Colonic mucosa (tissue), 4 donors: ENCODE measurements around the gene COMMD8. TPM values are rescaled to one million over a fixed set of nuclear protein-coding genes. Genes with fewer than 3 reads are reported as not detected.

Experiments
- DNase-seq: peaks from one replicate; pipeline ENCODE4 v3.0.0-alpha.2; 2020
- H3K27ac ChIP-seq: fragments of 200-600 bp; one replicate; pipeline ENCODE4 v1.8.0; 2021
- H3K27me3 ChIP-seq: fragments of 200-600 bp; one replicate; pipeline ENCODE4 v1.8.0; 2021
- H3K36me3 ChIP-seq: fragments of 200-600 bp; one replicate; pipeline ENCODE4 v1.8.0; 2021
- H3K4me1 ChIP-seq: fragments of 200-600 bp; one replicate; pipeline ENCODE4 v1.8.0; 2021; ENCODE audit warnings: mild to moderate bottlenecking
- H3K4me3 ChIP-seq: fragments of 200-600 bp; one replicate; pipeline ENCODE4 v1.8.0; 2021
- H3K9ac ChIP-seq, 2 donors: one replicate each; pipeline ENCODE4 v1.7.0; 2013; ENCODE audit warnings: control low read depth in 2 of 2, low read depth in 2 of 2, low read length in 2 of 2
- H3K9me3 ChIP-seq: fragments of 200-600 bp; one replicate; pipeline ENCODE4 v1.8.0; 2021
- intact Hi-C: fragments of 100-400 bp; cut with DNase I; formaldehyde crosslinking; loops from one replicate; pipeline ENCODE4 v1.14.1; 2022
- total RNA-seq, 2 donors: library from RNA; stranded (reverse); fragmentation: NEBNext Ultra II Directional in 1 of 2; extraction: Animal tissue kit (Norgen Biotek cat#: 25700) in 1 of 2; gene quantifications; one replicate each; pipeline ENCODE4 v1.2.1, GENCODE V29; 2021
- TF ChIP-seq, protein P1 (sequence below): fragments of 200-600 bp; IDR thresholded peaks from one replicate; pipeline ENCODE4 v1.8.0; 2022; ENCODE audit warnings: antibody characterized with exemption, mild to moderate bottlenecking
- donor health status: healthy.
- donor health status: DM: no; HTN: no; CAD: no.
- donor health status: DM: no; HTN: no; CAD: no.

The COMMD8 gene
- total RNA-seq, 2 donors from 2014 or later, result 18.6 to 21.8 TPM

DNA sequence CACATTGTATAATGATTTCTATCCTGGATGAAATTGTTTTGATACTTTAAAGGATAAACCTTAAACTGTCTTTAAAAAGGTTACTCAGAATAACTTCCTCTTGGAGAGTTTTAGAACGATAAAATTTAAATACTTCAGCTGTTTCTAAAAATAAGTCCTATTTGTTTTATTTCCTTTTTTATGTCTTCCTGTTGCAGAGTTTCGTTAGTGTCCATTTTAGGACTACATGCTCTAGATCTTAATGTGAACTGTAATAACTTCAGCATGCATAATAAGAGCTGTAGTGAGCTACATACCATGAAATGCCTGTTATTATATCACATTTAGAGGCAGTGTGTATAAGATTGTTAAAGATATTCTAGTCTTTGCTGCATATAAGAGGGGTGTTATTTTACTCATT lies 36.2 kb upstream of the COMMD8 start:
- no peak overlapping the region for H3K4me3 ChIP-seq
- intact Hi-C loops, result no loop called here
- H3K27ac ChIP-seq, result no peak overlapping the region
- TF ChIP-seq, protein P1, sequence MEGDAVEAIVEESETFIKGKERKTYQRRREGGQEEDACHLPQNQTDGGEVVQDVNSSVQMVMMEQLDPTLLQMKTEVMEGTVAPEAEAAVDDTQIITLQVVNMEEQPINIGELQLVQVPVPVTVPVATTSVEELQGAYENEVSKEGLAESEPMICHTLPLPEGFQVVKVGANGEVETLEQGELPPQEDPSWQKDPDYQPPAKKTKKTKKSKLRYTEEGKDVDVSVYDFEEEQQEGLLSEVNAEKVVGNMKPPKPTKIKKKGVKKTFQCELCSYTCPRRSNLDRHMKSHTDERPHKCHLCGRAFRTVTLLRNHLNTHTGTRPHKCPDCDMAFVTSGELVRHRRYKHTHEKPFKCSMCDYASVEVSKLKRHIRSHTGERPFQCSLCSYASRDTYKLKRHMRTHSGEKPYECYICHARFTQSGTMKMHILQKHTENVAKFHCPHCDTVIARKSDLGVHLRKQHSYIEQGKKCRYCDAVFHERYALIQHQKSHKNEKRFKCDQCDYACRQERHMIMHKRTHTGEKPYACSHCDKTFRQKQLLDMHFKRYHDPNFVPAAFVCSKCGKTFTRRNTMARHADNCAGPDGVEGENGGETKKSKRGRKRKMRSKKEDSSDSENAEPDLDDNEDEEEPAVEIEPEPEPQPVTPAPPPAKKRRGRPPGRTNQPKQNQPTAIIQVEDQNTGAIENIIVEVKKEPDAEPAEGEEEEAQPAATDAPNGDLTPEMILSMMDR, result no peak
- no peaks in the 10 kb centered on the region for H3K9me3 ChIP-seq
- H3K27me3 ChIP-seq, result no peaks in the 10 kb centered on the region
- H3K9ac ChIP-seq, result no peak overlapping the region
- no peak for DNase-seq
- H3K36me3 ChIP-seq, result no peaks in the 10 kb centered on the region
- H3K4me1 ChIP-seq, result no peaks in the 10 kb centered on the region

DNA sequence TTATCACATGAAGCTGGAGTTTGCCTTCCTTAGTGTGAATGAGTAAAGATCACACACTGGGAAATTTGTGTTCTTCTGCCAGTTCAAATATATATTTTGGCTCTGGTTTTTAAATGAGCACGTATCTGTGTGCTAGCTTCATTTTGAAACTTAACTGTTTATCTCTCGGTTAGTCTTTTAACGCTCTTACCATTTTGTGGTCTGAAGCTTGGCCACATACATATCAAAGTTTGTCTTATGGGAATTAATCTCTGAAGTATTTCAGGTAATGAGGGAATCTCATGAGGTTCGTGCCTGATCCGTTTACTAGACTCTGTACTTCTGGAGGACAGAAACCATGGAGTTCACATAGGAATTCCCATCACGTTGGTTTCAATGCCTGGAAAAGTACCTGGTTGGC lies 35.4 kb upstream of the COMMD8 start:
- no peak overlapping the region for H3K9ac ChIP-seq
- H3K9me3 ChIP-seq, result no peaks in the 10 kb centered on the region
- intact Hi-C loops, result no loop called here
- no peaks in the 10 kb centered on the region for H3K27me3 ChIP-seq
- DNase-seq, result no peak
- H3K4me3 ChIP-seq, result no peak overlapping the region
- no peak overlapping the region for H3K27ac ChIP-seq
- TF ChIP-seq, protein P1, result no peak
- H3K4me1 ChIP-seq, result no peaks in the 10 kb centered on the region
- H3K36me3 ChIP-seq, result no peaks in the 10 kb centered on the region

DNA sequence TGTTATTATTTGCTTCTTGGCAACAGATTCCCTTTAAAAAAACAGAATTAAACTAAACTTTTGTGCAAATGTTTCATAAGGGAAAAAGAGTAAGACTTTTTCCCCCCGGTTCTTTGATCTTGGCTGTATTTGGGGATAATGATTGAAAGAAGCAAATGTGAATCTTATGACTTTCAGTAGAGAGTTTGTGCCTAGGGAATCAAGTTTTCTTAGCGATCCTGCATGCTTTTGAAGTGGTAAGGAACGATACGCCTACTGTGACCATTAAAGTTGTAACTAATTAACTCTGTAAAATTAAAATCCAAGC lies 30.6 kb upstream of the COMMD8 start:
- H3K36me3 ChIP-seq, result no peaks in the 10 kb centered on the region
- H3K9me3 ChIP-seq, result no peaks in the 10 kb centered on the region
- no peak overlapping the region for H3K4me3 ChIP-seq
- DNase-seq, result no peak
- H3K27me3 ChIP-seq, result no peaks in the 10 kb centered on the region
- no peak overlapping the region for H3K9ac ChIP-seq
- intact Hi-C loops, result no loop called here
- no peaks in the 10 kb centered on the region for H3K4me1 ChIP-seq
- no peak overlapping the region for H3K27ac ChIP-seq
- TF ChIP-seq, protein P1, result no peak

DNA sequence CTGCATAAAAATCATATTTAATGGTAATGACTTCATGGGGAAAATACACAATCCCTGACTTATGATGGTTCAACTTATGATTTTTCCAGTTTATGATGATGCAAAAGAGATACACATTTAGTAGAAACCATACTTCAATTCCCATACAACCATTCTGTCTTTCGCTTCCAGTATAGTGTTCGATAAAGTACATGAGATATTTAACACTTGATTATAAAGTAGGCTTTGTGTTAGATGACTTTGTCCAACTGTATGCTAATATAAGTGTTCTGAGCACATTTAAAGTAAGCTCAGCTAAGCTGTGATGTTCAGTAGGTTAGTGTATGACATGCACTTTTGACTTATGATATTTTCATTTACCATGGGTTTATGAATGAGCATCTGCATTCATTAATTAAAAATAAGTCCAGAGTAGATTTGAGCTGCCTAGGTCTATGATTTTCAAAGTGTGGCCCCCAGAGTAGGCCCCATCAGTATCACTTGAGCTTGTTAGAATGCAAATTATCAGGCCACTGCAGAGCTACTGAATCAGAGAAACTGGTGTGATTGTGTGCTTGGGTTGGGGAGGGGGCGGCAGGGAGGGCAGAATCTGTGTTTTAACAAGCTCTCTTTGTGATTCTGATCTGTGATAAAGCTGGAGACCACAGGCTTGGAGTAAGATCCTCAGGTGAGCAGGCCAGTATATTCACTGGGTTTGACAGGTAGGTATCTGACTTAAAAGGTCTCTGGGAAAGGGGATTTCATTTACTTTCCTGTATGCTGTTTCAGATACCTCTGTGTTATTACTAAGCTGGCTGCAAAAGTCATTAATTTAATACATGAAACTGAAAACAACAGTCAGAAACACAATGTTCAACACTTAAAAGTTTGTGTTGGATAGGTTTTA lies 30.0 kb upstream of the COMMD8 start:
- no peaks in the 10 kb centered on the region for H3K9me3 ChIP-seq
- intact Hi-C loops, result no loop called here
- TF ChIP-seq, protein P1, result no peak

DNA sequence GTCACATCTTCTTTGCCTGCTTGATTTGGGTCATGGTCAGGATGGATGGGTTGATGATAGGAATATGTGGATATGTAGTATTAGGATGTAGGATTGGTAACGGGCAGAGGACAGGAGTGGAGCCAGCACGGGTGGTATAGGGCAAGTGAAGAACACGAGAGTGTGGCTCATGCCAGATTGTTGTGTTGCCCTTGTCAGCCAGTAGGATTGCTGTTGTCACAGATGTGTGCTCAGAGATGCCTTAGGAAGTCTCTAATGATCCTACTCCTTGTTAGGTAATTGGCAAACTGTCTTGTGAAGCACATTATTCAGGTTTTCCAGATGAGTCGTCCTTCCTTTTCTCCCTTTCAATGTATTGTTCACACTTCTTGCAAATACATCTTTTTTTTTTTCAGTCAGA lies 27.0 kb upstream of the COMMD8 start:
- Histone ChIP-seq H3K36me3 (no peaks in the 10 kb centered on the region), H3K27ac (no peak overlapping the region), H3K27me3 (no peaks in the 10 kb centered on the region), H3K9ac (no peak overlapping the region), H3K9me3 (no peaks in the 10 kb centered on the region), H3K4me3 (no peak overlapping the region), H3K4me1 (no peaks in the 10 kb centered on the region)
- TF ChIP-seq, protein P1, result no peak
- intact Hi-C loops, result no loop called here
- DNase-seq, result no peak

More for the DNA sequence above, 30.0 kb upstream of the COMMD8 start:
- Histone ChIP-seq H3K4me1 (no peaks in the 10 kb centered on the region), H3K36me3 (no peaks in the 10 kb centered on the region), H3K27me3 (no peaks in the 10 kb centered on the region), H3K4me3 (no peak overlapping the region), H3K9ac (no peak overlapping the region), H3K27ac (no peak overlapping the region)
- DNase-seq, result no peak
